HG02970 (cell line): ENCODE results near the gene CHRNA4.

Experiments used
- ATAC-seq: cut with Tn5 transposase; IDR thresholded peaks from one replicate; pipeline ENCODE4 v1.9.1; 2021; ENCODE audit warnings: mild to moderate bottlenecking, moderate library complexity, moderate number of reproducible peaks; ENCODE audit not compliant: unreplicated experiment, low FRiP score

Gene CHRNA4

DNA sequence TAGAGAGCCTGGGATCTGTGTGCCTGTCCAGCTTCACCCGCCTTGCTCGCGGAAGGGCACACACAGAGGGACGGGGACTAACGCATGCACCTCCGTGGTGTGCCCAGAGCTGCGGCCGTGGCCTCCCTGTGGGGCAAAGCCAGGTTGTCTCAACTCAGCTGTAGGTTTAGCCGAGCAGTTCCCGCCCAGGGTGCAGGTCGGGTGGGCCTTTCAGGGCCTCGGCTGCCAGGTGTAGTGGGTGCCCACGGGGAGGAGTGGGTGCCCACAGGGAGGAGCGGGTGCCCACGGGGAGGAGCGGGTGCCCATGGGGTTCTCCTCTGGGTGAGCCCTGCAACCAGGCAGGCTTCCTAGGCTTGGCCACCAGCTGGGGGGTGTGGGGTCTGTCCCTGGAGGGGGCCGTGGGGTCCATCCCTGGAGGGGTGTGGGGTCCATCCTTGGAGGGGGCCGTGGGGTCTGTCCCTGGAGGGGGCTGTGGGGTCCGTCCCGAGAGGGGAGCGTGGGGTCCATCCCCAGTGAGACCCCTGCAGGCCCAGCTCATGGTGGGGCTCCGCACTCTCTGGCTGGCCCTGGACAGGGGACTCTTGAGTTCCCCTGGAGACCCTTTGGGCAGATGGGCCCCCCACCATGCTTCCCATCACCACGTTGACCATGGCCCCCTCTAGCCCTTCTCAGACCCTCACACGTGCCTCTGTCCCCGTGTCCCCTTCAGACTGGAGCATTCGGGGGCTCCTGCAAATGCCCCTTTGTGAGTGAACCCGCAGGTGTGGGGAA, 37.8 kb upstream of the CHRNA4 start:
- ATAC-seq: no peak

DNA sequence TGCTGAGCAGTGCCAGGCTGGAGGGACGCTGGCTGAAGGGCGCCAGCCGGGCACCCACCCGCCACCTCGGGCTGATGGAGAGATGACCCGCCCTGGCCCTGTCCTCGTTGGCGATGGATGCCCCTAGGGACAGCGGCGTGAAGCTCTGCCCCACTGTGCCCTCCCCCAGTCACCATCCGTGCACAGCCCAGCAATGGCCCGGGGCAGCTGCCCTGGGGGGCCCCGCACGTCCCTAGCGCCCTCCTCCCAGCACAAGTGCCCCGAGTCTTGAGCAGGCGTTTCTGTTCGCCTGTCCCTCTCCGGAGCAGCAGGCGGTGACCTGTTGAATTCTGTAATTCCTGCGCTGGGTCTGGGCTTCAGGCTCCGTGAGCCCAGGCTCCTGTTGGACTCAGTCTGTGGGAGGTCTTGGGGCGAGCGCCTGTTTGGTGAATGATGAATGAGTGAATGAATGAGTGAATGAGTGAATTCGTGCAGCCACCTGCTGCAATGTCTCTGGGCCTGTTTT, 36.8 kb upstream of the CHRNA4 start:
- no peak for ATAC-seq

DNA sequence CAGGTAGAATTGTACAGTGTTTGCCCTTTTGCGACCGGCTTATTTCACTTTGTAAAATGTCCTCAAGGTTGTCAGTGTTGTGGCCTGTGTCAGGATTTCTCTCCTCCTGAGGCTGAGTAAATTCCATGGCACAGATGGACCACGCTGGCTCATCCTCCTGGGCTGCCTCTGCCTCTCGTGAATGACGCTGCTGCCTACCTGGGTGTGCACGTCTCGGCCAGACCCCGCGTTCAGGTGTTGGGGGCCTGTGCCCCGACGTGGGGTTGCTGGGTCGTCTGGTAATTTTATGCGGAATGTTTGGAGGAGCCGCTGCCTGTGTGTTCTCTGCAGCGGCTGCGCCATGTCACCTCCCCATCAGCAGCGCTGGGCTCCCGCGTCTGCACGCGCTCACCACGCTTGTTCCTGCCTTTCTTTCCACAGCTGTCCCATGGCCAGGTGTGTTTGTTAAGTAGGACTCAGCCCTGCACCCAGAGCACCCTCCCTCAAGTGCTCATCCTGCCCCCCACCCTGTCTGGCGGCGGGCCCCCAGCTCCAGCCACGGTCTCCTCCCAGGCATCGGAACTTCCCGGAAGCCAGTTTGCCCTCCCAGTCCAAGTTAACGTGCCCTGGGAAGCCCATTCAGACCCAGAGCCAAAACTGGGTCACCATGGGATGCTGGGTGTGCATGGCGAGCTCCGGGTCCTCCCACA, 36.1 kb upstream of the CHRNA4 start:
- ATAC-seq: no peak

DNA sequence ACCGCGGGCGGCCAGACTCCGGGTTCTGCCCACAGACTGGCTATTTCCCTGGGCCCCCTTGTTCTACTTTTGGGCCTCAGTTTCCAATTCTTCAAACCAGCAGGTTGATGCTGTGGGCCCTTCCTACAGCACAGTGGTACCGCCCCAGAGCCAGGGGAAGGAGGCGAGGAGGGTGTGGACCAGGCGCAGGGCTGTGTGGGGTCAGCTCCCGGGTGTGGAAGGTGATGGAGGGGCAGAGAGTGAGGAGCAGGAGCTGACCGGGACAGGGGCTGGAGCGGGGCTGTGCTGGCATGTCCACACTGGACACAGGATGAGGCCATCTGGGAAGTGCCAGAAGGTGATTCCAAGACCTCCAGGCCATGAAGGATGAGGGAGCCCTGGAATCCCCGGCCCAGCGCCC, 35.2 kb upstream of the CHRNA4 start:
- ATAC-seq: no peak

DNA sequence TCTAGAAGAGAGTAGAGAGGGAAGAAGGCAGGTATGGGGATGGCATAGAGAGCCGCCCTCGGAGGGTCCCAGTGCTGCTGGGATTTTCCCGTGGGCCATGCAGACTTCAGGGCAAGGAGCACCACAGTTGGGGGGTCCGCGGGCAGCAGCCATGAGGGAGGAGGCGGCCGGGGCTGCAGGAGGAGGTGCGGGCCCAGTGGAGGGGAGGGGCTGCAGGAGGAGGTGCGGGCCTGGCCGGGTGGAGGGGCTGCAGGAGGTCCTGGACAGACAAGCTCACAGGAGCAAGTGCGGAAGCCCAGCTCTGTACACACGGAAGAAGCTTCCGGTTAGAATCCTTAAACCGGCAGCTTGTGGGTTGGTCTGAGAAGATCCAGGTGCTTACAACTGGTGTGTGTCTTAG, 34.6 kb upstream of the CHRNA4 start:
- ATAC-seq: no peak

DNA sequence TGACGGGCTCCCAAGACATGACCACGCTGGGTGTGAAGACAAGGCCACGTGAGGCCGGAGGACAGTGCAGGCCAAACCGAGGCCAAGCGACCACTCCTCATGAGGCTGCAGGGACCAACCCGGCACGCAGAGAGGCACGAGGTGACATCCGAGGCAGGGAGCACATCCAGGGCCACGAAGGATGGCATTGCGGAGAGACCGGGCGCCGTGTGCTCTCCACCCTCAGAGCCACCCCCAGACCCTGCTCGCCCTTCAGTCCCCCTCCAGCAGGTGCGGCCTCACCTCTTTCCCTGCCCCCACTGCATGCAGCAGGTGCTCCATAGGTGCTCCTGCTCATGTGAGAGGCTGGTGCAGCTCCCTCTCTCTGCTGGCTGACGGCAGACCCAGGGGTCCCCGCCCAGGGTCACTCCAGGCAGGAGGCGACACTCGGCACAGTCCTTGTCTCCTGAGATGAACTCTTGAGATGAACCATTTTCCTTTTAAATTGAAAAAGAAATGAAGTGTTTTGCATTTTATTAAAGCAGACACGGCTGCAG, 33.8 kb upstream of the CHRNA4 start:
- no peak for ATAC-seq

DNA sequence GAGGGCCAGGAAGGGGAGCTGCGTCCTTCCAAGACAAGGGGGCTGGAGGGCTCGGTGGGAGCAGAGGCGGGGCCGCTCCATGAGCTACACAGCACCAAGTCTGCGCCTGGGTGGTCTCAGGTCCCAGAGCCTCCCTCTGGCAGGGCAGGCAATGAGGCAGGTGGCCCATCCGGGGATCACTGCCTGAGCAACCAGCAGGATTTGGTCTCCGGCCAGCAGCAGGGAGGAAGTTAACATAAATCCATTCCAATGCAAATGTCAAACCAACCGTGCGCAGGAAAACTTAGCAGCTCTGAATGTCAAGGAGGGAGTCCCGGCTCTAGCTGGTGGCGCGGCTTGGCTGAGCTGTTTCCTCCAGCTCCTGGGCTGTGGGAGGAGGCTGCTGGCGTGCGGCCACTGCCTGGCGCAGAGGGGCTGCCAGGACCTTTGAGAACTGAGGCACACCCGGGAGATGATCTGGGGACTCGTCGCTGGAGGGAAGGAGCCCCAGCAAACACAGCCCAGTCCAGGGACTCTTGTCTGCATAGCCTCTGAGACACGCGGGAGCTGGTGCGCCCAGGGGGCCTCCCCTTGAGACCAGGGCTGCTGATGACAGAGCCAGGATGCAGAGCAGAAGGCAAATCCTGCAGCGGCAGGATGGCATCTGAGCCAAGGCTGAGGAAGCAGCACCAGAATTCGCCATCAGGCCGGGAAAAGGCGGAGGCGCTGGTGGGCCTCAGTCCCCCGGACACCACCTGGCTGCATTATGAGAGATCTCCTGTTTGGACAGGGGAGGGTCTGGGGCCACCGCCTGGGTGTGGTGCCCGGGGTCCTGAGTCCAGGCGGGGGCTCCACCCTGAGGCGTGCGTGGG, 33.1 kb upstream of the CHRNA4 start:
- no peak for ATAC-seq

DNA sequence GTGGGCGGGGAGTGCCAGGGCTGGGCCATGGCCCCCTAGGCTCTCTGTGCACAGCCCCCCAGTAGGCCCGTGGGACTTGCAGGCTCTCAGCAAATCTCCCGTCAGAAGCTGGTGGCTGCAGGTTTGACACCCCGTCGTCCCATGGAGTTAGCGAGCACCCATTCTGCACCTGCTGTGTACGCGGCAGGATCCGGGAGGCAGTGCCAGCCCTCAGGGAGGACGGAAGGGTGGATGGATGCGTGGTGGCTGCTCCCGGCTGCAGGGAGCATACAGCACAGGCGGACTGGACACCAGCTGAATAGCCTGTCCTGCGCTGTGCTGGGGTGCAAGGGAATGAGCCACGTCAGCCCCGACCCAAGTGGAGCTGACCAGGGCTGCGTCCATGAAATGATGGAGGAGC, 32.4 kb upstream of the CHRNA4 start:
- no peak for ATAC-seq

DNA sequence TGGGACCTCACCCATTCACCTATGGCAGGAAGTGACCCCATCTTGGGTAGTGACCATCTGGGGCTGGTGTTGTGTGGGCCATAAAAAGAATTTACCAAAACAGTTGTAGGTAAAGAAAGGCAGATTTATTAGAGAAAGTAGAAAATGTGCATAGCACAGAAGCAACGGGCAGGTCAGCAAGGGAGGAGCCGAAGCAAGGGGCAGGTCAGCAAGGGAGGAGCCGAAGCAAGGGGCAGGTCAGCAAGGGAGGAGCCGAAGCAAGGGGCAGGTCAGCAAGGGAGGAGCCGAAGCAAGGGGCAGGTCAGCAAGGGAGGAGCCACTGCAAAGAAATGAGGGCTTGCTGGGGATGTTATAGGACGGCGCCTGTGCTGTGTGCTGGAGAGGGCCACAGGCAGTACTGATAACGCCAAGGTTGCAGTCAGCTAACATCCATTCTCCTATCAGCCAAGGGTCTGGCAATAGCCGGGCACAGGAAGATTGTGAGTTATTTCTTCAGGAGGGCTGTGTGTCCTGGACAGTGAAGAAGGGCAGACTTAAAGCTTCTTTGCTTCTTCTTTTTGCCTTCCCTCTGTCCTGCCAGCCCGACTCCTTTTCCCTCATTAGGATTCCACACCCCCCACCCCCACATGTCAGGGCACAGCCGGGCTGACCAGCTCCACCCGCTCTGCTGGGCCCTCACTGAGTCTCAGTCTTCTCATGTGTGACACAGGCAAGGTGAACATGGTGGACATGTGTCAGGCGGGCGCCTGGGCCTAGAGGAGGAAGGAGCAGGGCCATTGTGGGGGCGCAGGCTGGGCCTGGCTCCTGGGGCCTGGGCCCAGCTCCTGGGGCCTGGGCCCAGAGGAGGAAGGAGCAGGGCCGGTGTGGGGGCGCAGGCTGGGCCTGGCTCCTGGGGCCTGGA, 31.6 kb upstream of the CHRNA4 start:
- ATAC-seq: no peak

DNA sequence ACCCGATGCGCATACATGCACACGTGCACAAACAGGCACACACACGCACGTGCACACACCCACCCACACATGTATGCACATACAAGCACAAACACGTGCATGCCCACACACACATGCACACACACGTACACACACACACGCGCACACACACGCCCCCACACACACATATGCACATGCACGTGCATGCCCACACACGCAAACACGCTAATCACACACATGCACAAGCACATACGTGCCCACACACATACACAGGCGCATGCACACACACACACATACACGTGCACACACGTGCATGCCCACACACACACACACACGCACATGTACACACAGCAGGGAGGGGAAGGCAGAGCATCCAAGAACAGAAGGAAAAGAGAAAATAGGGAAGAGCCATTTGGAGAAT, 26.8 kb upstream of the CHRNA4 start:
- no peak for ATAC-seq

DNA sequence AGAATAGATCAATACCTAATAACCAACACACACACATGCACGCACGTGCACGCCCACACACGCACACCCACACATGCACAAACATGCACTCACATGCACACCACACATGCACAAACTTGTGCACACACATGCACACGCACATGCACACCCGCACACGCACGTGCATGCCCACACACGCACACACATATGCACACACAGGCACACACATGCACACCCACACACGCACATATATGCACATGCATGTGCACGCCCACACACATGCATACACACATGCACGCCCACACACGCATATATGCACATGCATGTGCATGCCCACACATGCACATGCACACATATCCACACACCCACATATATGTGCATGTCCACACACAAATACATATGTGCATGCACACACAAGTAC, 26.2 kb upstream of the CHRNA4 start:
- ATAC-seq: no peak

DNA sequence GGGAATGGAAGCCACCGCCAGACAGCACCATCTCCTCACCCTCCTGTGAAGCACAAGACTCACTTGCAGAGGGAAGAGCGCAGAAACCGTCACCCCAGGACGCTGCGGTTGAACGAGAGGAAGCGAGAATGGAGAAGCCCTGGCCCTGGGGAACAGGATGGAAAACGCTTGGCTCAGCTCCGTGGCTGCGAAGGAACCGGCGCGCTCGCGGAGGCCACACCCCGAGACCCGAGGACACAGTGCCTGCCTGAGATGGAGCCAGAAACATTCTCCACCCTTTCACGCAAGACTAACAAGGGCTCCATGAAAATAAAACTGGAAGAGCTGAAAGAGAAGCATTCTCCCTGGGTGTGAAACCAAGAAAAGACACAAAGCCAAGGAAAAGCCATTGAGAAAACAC, 25.3 kb upstream of the CHRNA4 start:
- no peak for ATAC-seq

DNA sequence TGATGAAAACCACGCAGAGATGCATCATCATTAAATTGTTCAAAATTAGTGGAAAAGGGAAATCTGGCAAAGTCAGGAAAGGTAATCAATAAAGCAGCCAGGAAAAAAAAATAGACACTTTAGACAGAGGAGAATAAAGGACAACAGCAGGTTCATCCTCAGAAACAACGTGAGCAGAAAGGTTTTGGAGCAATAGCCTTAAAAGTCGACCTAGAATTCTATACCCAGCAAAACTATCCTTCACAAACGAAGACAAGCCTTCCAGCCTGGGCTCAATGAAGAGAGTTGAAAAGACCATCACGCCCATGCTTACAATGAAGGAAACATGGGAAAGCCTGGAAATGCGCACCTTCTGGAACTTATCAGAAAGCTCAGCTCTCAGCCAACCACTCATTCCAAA, 24.7 kb upstream of the CHRNA4 start:
- no peak for ATAC-seq

DNA sequence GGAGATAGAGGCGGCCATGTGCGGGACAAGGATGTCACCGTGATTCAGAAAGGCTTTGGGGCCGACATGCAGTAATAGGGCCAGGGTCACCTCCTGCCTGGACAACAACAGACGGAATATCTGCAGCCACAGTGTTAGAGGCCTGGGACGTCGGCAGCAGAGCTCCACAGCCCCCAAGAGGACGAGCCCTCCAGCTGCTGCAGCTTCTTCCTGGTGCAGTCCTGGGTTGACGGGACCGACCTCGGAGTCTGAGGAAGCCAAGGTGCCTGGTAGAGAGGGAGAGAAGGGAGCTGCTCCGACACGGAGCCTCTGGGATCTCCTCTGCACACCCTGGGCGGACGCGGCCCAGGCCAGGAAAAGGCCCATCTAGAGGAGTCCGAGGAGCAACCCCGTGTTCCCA, 23.2 kb upstream of the CHRNA4 start:
- no peak for ATAC-seq

DNA sequence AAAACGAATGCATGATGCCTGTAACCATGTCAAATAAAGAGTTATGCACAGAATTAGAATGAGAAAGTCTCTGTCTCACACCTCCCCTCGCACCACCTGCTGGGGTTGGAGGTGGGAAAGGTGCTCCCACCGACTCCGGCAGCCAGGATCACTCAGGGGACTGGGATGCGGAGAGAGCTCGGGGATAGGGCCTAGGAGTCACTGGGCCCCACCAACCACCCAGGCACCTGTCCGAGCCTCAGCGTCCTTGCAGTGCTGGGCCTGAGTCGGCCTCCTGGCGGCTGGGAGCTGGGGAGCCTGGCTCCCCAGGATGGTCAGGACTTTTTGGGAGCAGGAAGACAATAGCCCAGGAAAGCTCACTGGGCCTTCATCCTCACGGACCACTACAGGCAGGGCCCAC, 22.4 kb upstream of the CHRNA4 start:
- ATAC-seq: no peak

DNA sequence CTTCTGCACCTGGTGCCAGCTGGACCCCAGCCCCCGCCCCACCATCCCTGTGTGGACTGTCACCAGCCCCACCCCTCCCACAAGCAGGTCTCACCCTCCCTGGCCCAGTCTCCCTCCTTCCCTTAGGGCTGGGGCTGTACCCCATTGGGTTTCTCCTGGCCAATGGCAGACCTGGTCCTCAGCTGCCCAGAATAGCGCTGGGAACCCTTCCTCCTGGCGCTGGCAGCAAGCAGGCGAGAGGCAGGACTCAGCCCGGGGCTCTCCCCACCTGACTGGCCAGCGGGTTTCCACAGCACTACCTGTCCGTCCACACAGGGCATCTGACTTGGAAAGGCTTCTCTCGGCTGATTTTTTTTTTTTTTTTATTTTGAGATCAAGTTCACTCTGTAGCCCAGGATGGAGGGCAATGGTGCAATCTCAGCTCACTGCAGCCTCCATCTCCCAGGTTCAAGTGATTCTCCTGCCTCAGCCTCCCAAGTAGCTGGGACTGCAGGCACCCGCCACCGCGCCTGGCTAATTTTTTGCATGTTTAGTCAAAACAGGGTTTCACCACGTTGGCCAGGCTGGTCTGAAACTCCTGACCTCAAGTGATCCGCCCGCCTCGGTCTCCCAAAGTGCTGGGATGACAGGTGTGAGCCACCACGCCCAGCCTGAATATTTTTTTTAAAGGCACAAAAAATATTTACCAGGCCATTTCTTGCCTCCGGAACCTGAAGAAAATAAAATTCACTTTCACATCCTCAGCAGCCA, 21.6 kb upstream of the CHRNA4 start:
- no peak for ATAC-seq

DNA sequence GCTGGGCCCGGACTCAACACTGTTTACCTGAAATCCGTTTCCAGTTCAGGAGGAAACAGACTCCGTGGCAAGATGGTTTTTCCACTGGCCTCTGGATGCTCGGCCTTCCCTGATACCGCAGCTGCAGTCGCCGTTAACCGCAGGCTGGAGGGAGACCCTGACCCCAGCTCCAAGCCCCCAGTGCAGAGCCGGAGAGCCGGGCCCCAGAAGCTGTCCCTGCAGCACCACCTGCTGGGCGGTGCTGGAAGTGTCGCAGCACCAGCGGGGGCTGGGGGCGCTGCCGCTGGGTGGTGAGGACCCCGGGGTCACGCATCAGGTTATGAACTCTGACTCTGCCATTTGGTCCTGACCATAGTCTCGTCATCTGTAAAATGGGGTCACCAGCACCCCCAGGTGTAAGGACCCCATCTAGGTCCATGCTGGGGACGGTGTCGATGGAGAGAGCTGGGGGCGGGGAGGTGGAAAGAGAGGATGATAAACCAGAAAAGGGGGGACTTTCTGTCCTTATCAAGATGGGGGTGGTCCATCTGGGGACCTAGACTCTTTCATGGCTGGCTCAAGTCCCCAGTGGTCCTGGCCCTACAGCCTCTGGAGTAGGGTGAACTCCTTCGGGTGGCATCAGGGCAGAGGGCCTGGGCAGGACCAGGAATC, 20.8 kb upstream of the CHRNA4 start:
- ATAC-seq: no peak

DNA sequence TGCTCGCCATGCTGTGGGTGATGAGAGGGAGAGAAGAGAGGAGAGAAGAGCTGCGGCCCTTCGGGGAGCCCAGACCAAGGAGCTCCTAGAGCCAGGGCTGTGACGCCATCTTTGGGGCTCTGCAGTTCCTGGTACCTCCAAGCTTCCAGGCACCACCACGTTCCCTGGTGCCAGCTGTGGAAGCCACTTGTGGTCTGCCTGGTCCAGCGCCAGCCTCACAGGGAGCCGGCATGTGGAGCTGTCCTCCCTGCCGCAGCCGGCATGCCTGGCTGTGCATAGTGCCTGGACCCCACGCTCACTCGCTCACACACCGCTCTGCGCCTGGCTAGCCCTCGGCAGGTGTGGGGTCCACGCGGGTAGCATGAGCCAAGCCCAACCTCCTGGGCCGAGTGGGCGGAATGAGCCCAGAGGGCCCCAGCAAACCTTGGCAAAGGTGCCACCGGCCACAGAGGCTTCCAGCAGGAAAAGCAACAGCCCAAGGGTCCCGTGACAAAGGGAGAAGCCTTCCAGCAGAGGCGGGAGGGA, 19.3 kb upstream of the CHRNA4 start:
- no peak for ATAC-seq
